ENCODE results near the gene CNTN4. TPM values are rescaled to one million over a fixed set of nuclear protein-coding genes. Genes with fewer than 3 reads are reported as not detected.

CNTN4 gene
- total RNA-seq, 1 donor, result under 0.01 TPM

DNA sequence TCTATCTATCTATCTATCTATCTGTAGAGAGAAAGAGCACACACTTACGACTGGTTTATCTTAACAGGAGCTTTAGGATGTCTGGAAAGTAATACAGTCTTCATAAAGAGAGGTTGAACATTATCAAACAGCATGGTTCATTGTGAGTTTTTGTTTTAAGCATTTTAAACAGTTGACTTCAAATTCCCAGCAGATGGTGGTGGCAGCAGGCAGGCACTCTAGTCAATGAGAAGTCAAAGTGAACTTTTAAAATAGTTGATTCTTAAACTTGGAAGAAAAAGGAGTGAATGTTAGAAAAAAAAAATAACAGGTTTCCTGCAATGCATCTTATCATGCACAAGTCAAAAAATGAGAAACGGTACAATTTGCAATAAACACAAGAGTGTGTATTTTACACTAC, 578.8 kb downstream of the CNTN4 start:
- H2AFZ ChIP-seq (ENCODE audit: low read length), result no peak overlapping the region
- DNase-seq (ENCODE audit: insufficient read length, low spot score, missing footprints), result no peak
- H3K36me3 ChIP-seq (ENCODE audit: insufficient read depth, low read length), result no peaks in the 10 kb centered on the region
- H3K4me1 ChIP-seq (ENCODE audit: insufficient read depth, low read length), result no peaks in the 10 kb centered on the region
- H3K9me3 ChIP-seq (ENCODE audit: low read depth, low read length), result peaks cover 5% of the 10 kb centered on the region
- H3K79me2 ChIP-seq (ENCODE audit: insufficient read depth, low read length), result no peaks in the 10 kb centered on the region
- TF ChIP-seq, protein P1, sequence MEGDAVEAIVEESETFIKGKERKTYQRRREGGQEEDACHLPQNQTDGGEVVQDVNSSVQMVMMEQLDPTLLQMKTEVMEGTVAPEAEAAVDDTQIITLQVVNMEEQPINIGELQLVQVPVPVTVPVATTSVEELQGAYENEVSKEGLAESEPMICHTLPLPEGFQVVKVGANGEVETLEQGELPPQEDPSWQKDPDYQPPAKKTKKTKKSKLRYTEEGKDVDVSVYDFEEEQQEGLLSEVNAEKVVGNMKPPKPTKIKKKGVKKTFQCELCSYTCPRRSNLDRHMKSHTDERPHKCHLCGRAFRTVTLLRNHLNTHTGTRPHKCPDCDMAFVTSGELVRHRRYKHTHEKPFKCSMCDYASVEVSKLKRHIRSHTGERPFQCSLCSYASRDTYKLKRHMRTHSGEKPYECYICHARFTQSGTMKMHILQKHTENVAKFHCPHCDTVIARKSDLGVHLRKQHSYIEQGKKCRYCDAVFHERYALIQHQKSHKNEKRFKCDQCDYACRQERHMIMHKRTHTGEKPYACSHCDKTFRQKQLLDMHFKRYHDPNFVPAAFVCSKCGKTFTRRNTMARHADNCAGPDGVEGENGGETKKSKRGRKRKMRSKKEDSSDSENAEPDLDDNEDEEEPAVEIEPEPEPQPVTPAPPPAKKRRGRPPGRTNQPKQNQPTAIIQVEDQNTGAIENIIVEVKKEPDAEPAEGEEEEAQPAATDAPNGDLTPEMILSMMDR (IDR thresholded peaks at IDR 0.05; ENCODE audit: extremely low read depth, low read depth, low read length), result no peak
- no peaks in the 10 kb centered on the region for H3K27me3 ChIP-seq (ENCODE audit: insufficient read depth, low read length)
- no peak overlapping the region for H3K27ac ChIP-seq (ENCODE audit: low read depth, low read length)
- H4K20me1 ChIP-seq (ENCODE audit: insufficient read depth, low read length), result no peaks in the 10 kb centered on the region
- H3K4me3 ChIP-seq (ENCODE audit: insufficient read depth, low read length), result no peak overlapping the region
- no peak overlapping the region for H3K4me2 ChIP-seq (ENCODE audit: insufficient read depth, low read length)

GRCh38 chr3:2680236-2680635, 581.6 kb downstream of the CNTN4 start:
- DNase-seq (ENCODE audit: insufficient read length, low spot score, missing footprints), result no peak
- no peaks in the 10 kb centered on the region for H3K27me3 ChIP-seq (ENCODE audit: insufficient read depth, low read length)
- H4K20me1 ChIP-seq (ENCODE audit: insufficient read depth, low read length), result no peaks in the 10 kb centered on the region
- no peaks in the 10 kb centered on the region for H3K4me1 ChIP-seq (ENCODE audit: insufficient read depth, low read length)
- H3K4me2 ChIP-seq (ENCODE audit: insufficient read depth, low read length), result no peak overlapping the region
- no peaks in the 10 kb centered on the region for H3K79me2 ChIP-seq (ENCODE audit: insufficient read depth, low read length)
- no peaks in the 10 kb centered on the region for H3K36me3 ChIP-seq (ENCODE audit: insufficient read depth, low read length)
- H2AFZ ChIP-seq (ENCODE audit: low read length), result no peak overlapping the region
- no peak overlapping the region for H3K27ac ChIP-seq (ENCODE audit: low read depth, low read length)
- H3K9me3 ChIP-seq (ENCODE audit: low read depth, low read length), result peaks cover 2% of the 10 kb centered on the region
- TF ChIP-seq, protein P1 (IDR thresholded peaks at IDR 0.05; ENCODE audit: extremely low read depth, low read depth, low read length), result no peak
- no peak overlapping the region for H3K4me3 ChIP-seq (ENCODE audit: insufficient read depth, low read length)

DNA sequence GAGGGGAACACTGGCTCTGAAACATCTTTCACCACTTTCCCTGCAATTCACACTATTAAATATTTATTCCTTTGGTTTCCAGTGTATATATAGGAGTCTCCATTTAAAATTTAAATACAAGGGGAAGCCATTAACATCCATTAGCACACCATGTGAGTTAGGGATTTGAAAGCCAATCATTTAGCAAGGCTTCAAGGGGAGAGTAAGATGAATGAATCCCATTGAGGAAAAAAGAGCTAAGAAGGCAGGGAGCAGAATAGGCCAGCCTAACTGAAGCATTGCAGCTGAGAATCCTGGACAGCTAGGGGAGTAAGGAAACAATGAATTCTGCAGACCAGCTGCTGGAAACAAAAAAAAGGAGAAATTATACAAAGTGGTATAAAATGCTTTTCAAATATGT, 585.4 kb downstream of the CNTN4 start:
- H3K4me3 ChIP-seq (ENCODE audit: insufficient read depth, low read length), result no peak overlapping the region
- H3K4me2 ChIP-seq (ENCODE audit: insufficient read depth, low read length), result no peak overlapping the region
- no peaks in the 10 kb centered on the region for H3K4me1 ChIP-seq (ENCODE audit: insufficient read depth, low read length)
- H2AFZ ChIP-seq (ENCODE audit: low read length), result no peak overlapping the region
- TF ChIP-seq, protein P1 (IDR thresholded peaks at IDR 0.05; ENCODE audit: extremely low read depth, low read depth, low read length), result no peak
- DNase-seq (ENCODE audit: insufficient read length, low spot score, missing footprints), result no peak
- no peaks in the 10 kb centered on the region for H3K79me2 ChIP-seq (ENCODE audit: insufficient read depth, low read length)
- no peaks in the 10 kb centered on the region for H4K20me1 ChIP-seq (ENCODE audit: insufficient read depth, low read length)
- no peak overlapping the region for H3K27ac ChIP-seq (ENCODE audit: low read depth, low read length)
- H3K9me3 ChIP-seq (ENCODE audit: low read depth, low read length), result peaks cover 2% of the 10 kb centered on the region
- no peaks in the 10 kb centered on the region for H3K27me3 ChIP-seq (ENCODE audit: insufficient read depth, low read length)
- H3K36me3 ChIP-seq (ENCODE audit: insufficient read depth, low read length), result no peaks in the 10 kb centered on the region

- no peaks in the 10 kb centered on the region for H3K27me3 ChIP-seq (ENCODE audit: insufficient read depth, low read length)
- no peaks in the 10 kb centered on the region for H3K4me1 ChIP-seq (ENCODE audit: insufficient read depth, low read length)
- no peaks in the 10 kb centered on the region for H3K9me3 ChIP-seq (ENCODE audit: low read depth, low read length)
- H3K4me2 ChIP-seq (ENCODE audit: insufficient read depth, low read length), result no peak overlapping the region
- H3K79me2 ChIP-seq (ENCODE audit: insufficient read depth, low read length), result no peaks in the 10 kb centered on the region
- H3K27ac ChIP-seq (ENCODE audit: low read depth, low read length), result no peak overlapping the region
- no peaks in the 10 kb centered on the region for H3K36me3 ChIP-seq (ENCODE audit: insufficient read depth, low read length)
- no peaks in the 10 kb centered on the region for H4K20me1 ChIP-seq (ENCODE audit: insufficient read depth, low read length)
- TF ChIP-seq, protein P1 (IDR thresholded peaks at IDR 0.05; ENCODE audit: extremely low read depth, low read depth, low read length), result no peak
- no peak overlapping the region for H3K4me3 ChIP-seq (ENCODE audit: insufficient read depth, low read length)
- H2AFZ ChIP-seq (ENCODE audit: low read length), result no peak overlapping the region
- DNase-seq (ENCODE audit: insufficient read length, low spot score, missing footprints), result no peak
These were observed 588.3 kb downstream of the CNTN4 start for GRCh38 chr3:2686816-2687502.

Data from osteoblast (primary cell).